HG03457 (cell line): Measurements from ENCODE around the gene SH3TC1.

ENCODE experiments used
- ATAC-seq: cut with Tn5 transposase; IDR thresholded peaks from one replicate; pipeline ENCODE4 v1.9.1; 2021; ENCODE audit warnings: moderate number of reproducible peaks; ENCODE audit not compliant: unreplicated experiment

SH3TC1 gene

GRCh38 chr4:8257854-8258253, 58.8 kb downstream of the SH3TC1 start:
- no peak for ATAC-seq

GRCh38 chr4:8258552-8259212, 59.6 kb downstream of the SH3TC1 start:
- ATAC-seq = no peak

GRCh38 chr4:8259743-8260430, 60.8 kb downstream of the SH3TC1 start:
- ATAC-seq = no peak

GRCh38 chr4:8260656-8261111, 61.6 kb downstream of the SH3TC1 start:
- no peak for ATAC-seq

- no peak for ATAC-seq
Observed at GRCh38 chr4:8261851-8262535, 62.9 kb downstream of the SH3TC1 start.

- ATAC-seq = no peak
Observed at GRCh38 chr4:8262637-8263322, 63.7 kb downstream of the SH3TC1 start.

GRCh38 chr4:8263397-8263796, 64.3 kb downstream of the SH3TC1 start:
- no peak for ATAC-seq

- ATAC-seq = no peak
Observed at GRCh38 chr4:8264106-8264505, 65.0 kb downstream of the SH3TC1 start.

- no peak for ATAC-seq
Observed at GRCh38 chr4:8265171-8265929, 66.3 kb downstream of the SH3TC1 start.

- no peak for ATAC-seq
Observed at GRCh38 chr4:8266088-8266487, 67.0 kb downstream of the SH3TC1 start.

- ATAC-seq = no peak
Observed at GRCh38 chr4:8266508-8266907, 67.4 kb downstream of the SH3TC1 start.

- no peak for ATAC-seq
Observed at GRCh38 chr4:8267077-8267476, 68.0 kb downstream of the SH3TC1 start.

GRCh38 chr4:8268211-8268610, 69.1 kb downstream of the SH3TC1 start:
- no peak for ATAC-seq

- no peak for ATAC-seq
Observed at GRCh38 chr4:8268901-8269534, 69.9 kb downstream of the SH3TC1 start.

GRCh38 chr4:8269535-8270417, 70.7 kb downstream of the SH3TC1 start, which contains the start of gene HTRA3:
TSS of gene HTRA3 (plus strand) at chr4:8269754. CDS start at chr4:8269969, 215 bp downstream.
- ATAC-seq = no peak

GRCh38 chr4:8270418-8270771, 71.3 kb downstream of the SH3TC1 start:
- no peak for ATAC-seq

- ATAC-seq = no peak
Observed at GRCh38 chr4:8270912-8271815, 72.1 kb downstream of the SH3TC1 start.

- no peak for ATAC-seq
Observed at GRCh38 chr4:8271821-8272220, 72.7 kb downstream of the SH3TC1 start.
